Endothelial cell of umbilical vein (primary cell): Measurements from ENCODE around the gene KAZN. TPM values are rescaled to one million over a fixed set of nuclear protein-coding genes. Genes with fewer than 3 reads are reported as not detected.

Experiments used
- BruUV-seq: library from RNA; stranded (reverse); fragments of 400-500 nt; replicated peaks from 2 replicates; lab custom pipeline; 2021; lab: Mats Ljungman, UMichigan
- CTCF ChIA-PET: fragments of 300-600, 350-600 bp; sonication (Branson Sonifier 250); formaldehyde crosslinking; loops from one replicate; lab custom pipeline; 2021; ENCODE audit warnings: antibody characterized with exemption, inconsistent platforms; lab: Charles Lee
- POLR2A ChIA-PET: fragments of 300-600, 350-600 bp; sonication (Branson Sonifier 250); formaldehyde crosslinking; loops from one replicate; lab custom pipeline; 2021; ENCODE audit warnings: antibody characterized with exemption, inconsistent platforms; lab: Charles Lee
- DNase-seq: peaks from one replicate; pipeline ENCODE4 v3.0.0-alpha.2; 2011; ENCODE audit warnings: low read depth, low spot score
- FAIRE-seq: peaks from 2 replicates; lab custom pipeline; 2011; peaks lifted over from hg19 to GRCh38; lab: Jason Lieb, UNC
- H2AFZ ChIP-seq: 2 replicates; pipeline ENCODE4 v1.6.0; 2012; ENCODE audit warnings: low read depth, low read length, control low read depth, inconsistent platforms
- H3K27ac ChIP-seq: 2 replicates; pipeline ENCODE4 v1.5.1; 2011; ENCODE audit warnings: low read depth, mild to moderate bottlenecking, control low read depth, low read length, moderate library complexity; ENCODE audit not compliant: insufficient read depth
- H3K27me3 ChIP-seq, 2 experiments: 2 replicates each; pipeline versions ENCODE4 v1.6.0 to v1.6.1; 2011; ENCODE audit warnings: low read length in 2 of 2, mixed read lengths in 1 of 2; ENCODE audit not compliant: control insufficient read depth in 2 of 2, insufficient read depth in 2 of 2
- H3K36me3 ChIP-seq, 2 experiments: 2 replicates in 1 of 2; 3 replicates in 1 of 2; pipeline ENCODE4 v1.5.1; 2011; ENCODE audit warnings: low read length in 2 of 2, mild to moderate bottlenecking in 1 of 2, moderate library complexity in 1 of 2; ENCODE audit not compliant: control insufficient read depth in 2 of 2, insufficient read depth in 2 of 2; ENCODE audit errors: extremely low read depth in 1 of 2
- H3K4me1 ChIP-seq: 3 replicates; pipeline ENCODE4 v1.5.1; 2011; ENCODE audit warnings: mild to moderate bottlenecking, low read length; ENCODE audit not compliant: control insufficient read depth, insufficient read depth; ENCODE audit errors: extremely low read depth
- H3K4me2 ChIP-seq: 2 replicates; pipeline ENCODE4 v1.6.1; 2011; ENCODE audit warnings: low read length, control low read depth, mixed read lengths; ENCODE audit not compliant: insufficient read depth
- H3K4me3 ChIP-seq, 3 experiments: fragments of 200-600 bp in 1 of 3; sonication (generic), shearing (Covaris generic) in 1 of 3; replicated peaks in 1 of 3; 2 replicates each; pipeline ENCODE4 v1.5.1; 2011 to 2016; ENCODE audit warnings: control low read depth in 3 of 3, low read length in 3 of 3, mild to moderate bottlenecking in 2 of 3, inconsistent platforms in 1 of 3, low read depth in 1 of 3, moderate library complexity in 1 of 3; ENCODE audit not compliant: insufficient read depth in 1 of 3
- H3K79me2 ChIP-seq: 2 replicates; pipeline ENCODE4 v1.6.0; 2012; ENCODE audit warnings: low read length, inconsistent platforms; ENCODE audit not compliant: control insufficient read depth, insufficient read depth
- H3K9ac ChIP-seq: replicated peaks from 2 replicates; pipeline ENCODE3; 2011; ENCODE audit warnings: low read length, control low read depth; ENCODE audit not compliant: insufficient read depth; ENCODE audit errors: extremely low read depth
- H3K9me1 ChIP-seq: replicated peaks from 3 replicates; pipeline ENCODE4 v1.6.0; 2011; ENCODE audit warnings: mild to moderate bottlenecking, low read length; ENCODE audit not compliant: control insufficient read depth, insufficient read depth; ENCODE audit errors: extremely low read depth
- H3K9me3 ChIP-seq: replicated peaks from 2 replicates; pipeline ENCODE4 v1.5.1; 2012; ENCODE audit warnings: low read length, inconsistent platforms; ENCODE audit not compliant: control insufficient read depth, insufficient read depth
- H4K20me1 ChIP-seq: replicated peaks from 2 replicates; pipeline ENCODE3; 2011; ENCODE audit warnings: mild to moderate bottlenecking, low read length; ENCODE audit not compliant: control insufficient read depth, insufficient read depth; ENCODE audit errors: extremely low read depth
- CTCF ChIP-seq, 2 donors: IDR thresholded peaks; 1 replicate in 1 of 2; 2 replicates in 1 of 2; pipeline ENCODE4 v1.5.1; 2011; ENCODE audit warnings: low read length in 2 of 2, mild to moderate bottlenecking in 2 of 2, moderate library complexity in 2 of 2, control low read depth in 1 of 2, inconsistent platforms in 1 of 2, low read depth in 1 of 2; ENCODE audit not compliant: insufficient read depth in 1 of 2; ENCODE audit errors: extremely low read depth in 1 of 2
- GATA2 ChIP-seq: IDR thresholded peaks from 2 replicates; pipeline ENCODE4 v1.7.0; 2011; ENCODE audit warnings: low read depth, mild to moderate bottlenecking, moderate library complexity, mixed read lengths, low read length; ENCODE audit not compliant: insufficient read length, insufficient read depth
- JUN ChIP-seq: IDR thresholded peaks from 2 replicates; pipeline ENCODE4 v1.6.1; 2011; ENCODE audit warnings: borderline replicate concordance, low read depth; ENCODE audit not compliant: insufficient read length, insufficient read depth
- MAX ChIP-seq: IDR thresholded peaks from 2 replicates; pipeline ENCODE4 v1.6.1; 2011; ENCODE audit not compliant: insufficient read depth, insufficient read length
- MYC ChIP-seq: IDR thresholded peaks from one replicate; pipeline ENCODE4 v1.6.1; 2011; ENCODE audit warnings: mild to moderate bottlenecking, low read depth, low read length
- POLR2A ChIP-seq: IDR thresholded peaks from 2 replicates; pipeline ENCODE4 v1.6.1; 2012; ENCODE audit warnings: low read depth, mild to moderate bottlenecking, control low read depth, low read length
- POLR2AphosphoS5 ChIP-seq: IDR thresholded peaks from 2 replicates; pipeline ENCODE4 v1.6.1; 2012; ENCODE audit warnings: low read depth, mild to moderate bottlenecking, control low read depth, low read length, moderate library complexity; ENCODE audit not compliant: insufficient read depth
- dilution Hi-C: fragments of 300-500 bp; cut with MboI; formaldehyde crosslinking; loops from one replicate; pipeline ENCODE4 v1.15.0; 2019; ENCODE audit warnings: low sequenced_read_pairs; ENCODE audit not compliant: extremely low pct_ligation_motif_present
- intact Hi-C: fragments of 100-400 bp; cut with micrococcal nuclease; formaldehyde crosslinking; loops from one replicate; pipeline ENCODE4 v1.10.0; 2022
- polyA plus RNA-seq, 4 experiments: library from polyadenylated mRNA; depleted of rRNA in 3 of 4; stranded (reverse) in 3 of 4; unstranded in 1 of 4; fragments of >200 nt; gene quantifications; 2 replicates each; pipeline versions ENCODE4 v1.2.1 to v1.2.3, GENCODE V29; 2011 to 2012; ENCODE audit warnings: missing spikeins in 1 of 4
- total RNA-seq: library from RNA; stranded (reverse); gene quantifications from 2 replicates; pipeline ENCODE4 v1.2.3, GENCODE V29; 2021

KAZN gene
- total and polyA plus RNA-seq, 2 donors (not counting 3 experiments of a cell fraction or from before 2014, with no cell fraction given): 1.6 to 5.8 TPM

- ChIA-PET POLR2A (no interaction called here), CTCF (interaction anchor here (0.9 kb wide), 1 partner anchor 9 kb away, joined by 3 read pairs; no protein-coding TSS in a partner anchor)
- DNase-seq: no peak
- intact Hi-C loops: no loop called here
- FAIRE-seq: no peak
- no peaks in the 10 kb centered on the region for H3K27me3 ChIP-seq
- no peaks in the 10 kb centered on the region for H3K4me1 ChIP-seq
- no peak overlapping the region for H3K9ac ChIP-seq
- H2AFZ ChIP-seq: no peak overlapping the region
- TF ChIP-seq POLR2AphosphoS5: no peak
- TF ChIP-seq JUN: peak; percentile 27
- no peaks in the 10 kb centered on the region for H3K36me3 ChIP-seq
- no peaks in the 10 kb centered on the region for H3K79me2 ChIP-seq
- no peaks in the 10 kb centered on the region for H3K9me3 ChIP-seq
- dilution Hi-C loops: no loop called here
- no peaks in the 10 kb centered on the region for H3K9me1 ChIP-seq
- no peaks in the 10 kb centered on the region for H4K20me1 ChIP-seq
- H3K4me3 ChIP-seq: no peak overlapping the region
- H3K27ac ChIP-seq: no peak overlapping the region
- H3K4me2 ChIP-seq: no peak overlapping the region
- BruUV-seq: no TSS peak
These were observed 508.1 kb downstream of the KAZN start for GRCh38 chr1:15106608-15107007.

- H3K36me3 ChIP-seq: no peaks in the 10 kb centered on the region
- H3K9me1 ChIP-seq: no peaks in the 10 kb centered on the region
- TF ChIP-seq POLR2A: no peak
- TF ChIP-seq MYC: no peak
- no peak for TF ChIP-seq GATA2
- TF ChIP-seq CTCF (IDR thresholded peaks at IDR 0.05; ENCODE audit: extremely low read depth in 1 of 2, insufficient read depth in 1 of 2, low read depth in 1 of 2, low read length in 2 of 2): no peak
- no peak for TF ChIP-seq MAX
- no peak for TF ChIP-seq JUN
- H3K4me3 ChIP-seq: no peak overlapping the region
- no peaks in the 10 kb centered on the region for H3K79me2 ChIP-seq
- intact Hi-C loops (no loop called here), dilution Hi-C loops (no loop called here)
- FAIRE-seq (no peak), DNase-seq (no peak)
- no TSS peak for BruUV-seq
- H4K20me1 ChIP-seq: no peaks in the 10 kb centered on the region
- no peak overlapping the region for H3K4me2 ChIP-seq
- ChIA-PET POLR2A (no interaction called here), CTCF (interaction anchor here (0.9 to 2.2 kb wide), 2 partner anchors 9 to 21 kb away, joined by 3 to 9 read pairs; no protein-coding TSS in a partner anchor)
- H3K27ac ChIP-seq: no peak overlapping the region
- no peaks in the 10 kb centered on the region for H3K4me1 ChIP-seq
- no peak overlapping the region for H2AFZ ChIP-seq
- H3K9me3 ChIP-seq: no peaks in the 10 kb centered on the region
- H3K27me3 ChIP-seq: peaks cover 0 to 2% of the 10 kb centered on the region in 2 experiments
- H3K9ac ChIP-seq: no peak overlapping the region
These were observed 508.7 kb downstream of the KAZN start for GRCh38 chr1:15107058-15107687.
